PFSK-1 (cell line): ENCODE measurements around the gene SERINC5.

Experiments used
- FOXP2 ChIP-seq: optimal IDR thresholded peaks from 2 replicates; pipeline ENCODE3; 2011; ENCODE audit warnings: borderline replicate concordance, control low read depth, inconsistent platforms; ENCODE audit not compliant: insufficient read depth; ENCODE audit errors: extremely low read length, extremely low read depth
- POLR2AphosphoS5 ChIP-seq: IDR thresholded peaks from 2 replicates; pipeline ENCODE4 v1.6.1; 2012; ENCODE audit warnings: low read depth, mild to moderate bottlenecking, control low read depth, low read length, moderate library complexity
- SIN3A ChIP-seq: IDR thresholded peaks from 2 replicates; pipeline ENCODE4 v1.6.1; 2012; ENCODE audit warnings: mild to moderate bottlenecking, low read length, moderate library complexity, borderline replicate concordance; ENCODE audit not compliant: insufficient read depth
- TAF1 ChIP-seq: IDR thresholded peaks from 2 replicates; pipeline ENCODE4 v1.6.1; 2012; ENCODE audit warnings: low read length, control low read depth, borderline replicate concordance; ENCODE audit not compliant: insufficient read depth
- TF ChIP-seq, protein P1 (sequence below), 2 experiments: IDR thresholded peaks; 2 replicates each; pipeline versions ENCODE4 v1.6.1 to v1.8.0; 2011 to 2012; ENCODE audit warnings: low read depth in 2 of 2, low read length in 2 of 2, control low read depth in 1 of 2, inconsistent platforms in 1 of 2, mild to moderate bottlenecking in 1 of 2, moderate library complexity in 1 of 2; ENCODE audit not compliant: insufficient read depth in 1 of 2

Gene SERINC5

GRCh38 chr5:80189201-80189600 is 66.6 kb downstream of the SERINC5 start:
- TF ChIP-seq POLR2AphosphoS5 = no peak
- TF ChIP-seq SIN3A = no peak
- TF ChIP-seq FOXP2 = no peak
- TF ChIP-seq TAF1 = no peak
- TF ChIP-seq, protein P1, sequence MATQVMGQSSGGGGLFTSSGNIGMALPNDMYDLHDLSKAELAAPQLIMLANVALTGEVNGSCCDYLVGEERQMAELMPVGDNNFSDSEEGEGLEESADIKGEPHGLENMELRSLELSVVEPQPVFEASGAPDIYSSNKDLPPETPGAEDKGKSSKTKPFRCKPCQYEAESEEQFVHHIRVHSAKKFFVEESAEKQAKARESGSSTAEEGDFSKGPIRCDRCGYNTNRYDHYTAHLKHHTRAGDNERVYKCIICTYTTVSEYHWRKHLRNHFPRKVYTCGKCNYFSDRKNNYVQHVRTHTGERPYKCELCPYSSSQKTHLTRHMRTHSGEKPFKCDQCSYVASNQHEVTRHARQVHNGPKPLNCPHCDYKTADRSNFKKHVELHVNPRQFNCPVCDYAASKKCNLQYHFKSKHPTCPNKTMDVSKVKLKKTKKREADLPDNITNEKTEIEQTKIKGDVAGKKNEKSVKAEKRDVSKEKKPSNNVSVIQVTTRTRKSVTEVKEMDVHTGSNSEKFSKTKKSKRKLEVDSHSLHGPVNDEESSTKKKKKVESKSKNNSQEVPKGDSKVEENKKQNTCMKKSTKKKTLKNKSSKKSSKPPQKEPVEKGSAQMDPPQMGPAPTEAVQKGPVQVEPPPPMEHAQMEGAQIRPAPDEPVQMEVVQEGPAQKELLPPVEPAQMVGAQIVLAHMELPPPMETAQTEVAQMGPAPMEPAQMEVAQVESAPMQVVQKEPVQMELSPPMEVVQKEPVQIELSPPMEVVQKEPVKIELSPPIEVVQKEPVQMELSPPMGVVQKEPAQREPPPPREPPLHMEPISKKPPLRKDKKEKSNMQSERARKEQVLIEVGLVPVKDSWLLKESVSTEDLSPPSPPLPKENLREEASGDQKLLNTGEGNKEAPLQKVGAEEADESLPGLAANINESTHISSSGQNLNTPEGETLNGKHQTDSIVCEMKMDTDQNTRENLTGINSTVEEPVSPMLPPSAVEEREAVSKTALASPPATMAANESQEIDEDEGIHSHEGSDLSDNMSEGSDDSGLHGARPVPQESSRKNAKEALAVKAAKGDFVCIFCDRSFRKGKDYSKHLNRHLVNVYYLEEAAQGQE (IDR thresholded peaks at IDR 0.05; ENCODE audit: insufficient read depth in 1 of 2, low read depth in 2 of 2, low read length in 2 of 2) = no peak

DNA sequence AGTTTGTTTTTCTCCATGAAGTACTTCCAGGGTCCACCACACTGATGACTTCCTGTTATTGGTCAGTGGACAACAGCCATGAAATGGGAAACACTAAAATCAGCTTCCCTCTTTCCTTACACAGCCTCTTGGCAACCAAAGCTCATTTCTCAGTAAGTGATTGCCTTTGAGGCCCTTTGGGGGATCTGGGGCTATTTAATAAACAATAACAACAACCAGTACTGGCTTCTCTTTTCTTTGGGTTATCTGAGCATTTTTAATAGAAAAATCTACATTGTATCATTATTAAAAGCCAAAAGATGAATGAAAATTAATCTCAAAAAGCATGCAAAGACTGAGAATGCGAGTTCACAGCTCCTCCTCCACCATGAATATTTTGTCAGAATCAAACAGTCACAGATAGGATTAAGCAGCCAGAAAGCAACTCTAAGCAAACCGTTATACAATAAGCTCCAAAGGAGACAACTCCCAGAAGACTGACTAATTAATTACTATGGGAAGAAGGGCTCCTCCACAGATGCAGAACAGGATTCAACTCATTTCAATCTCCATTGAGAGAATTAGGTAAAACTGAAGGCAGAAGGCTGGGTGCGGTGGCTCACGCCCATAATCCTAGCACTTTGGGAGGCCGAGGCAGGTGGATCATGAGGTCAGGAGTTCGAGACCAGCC is 68.3 kb downstream of the SERINC5 start:
- TF ChIP-seq FOXP2 (no peak), POLR2AphosphoS5 (no peak), SIN3A (no peak), TAF1 (no peak)
- TF ChIP-seq, protein P1 (IDR thresholded peaks at IDR 0.05; ENCODE audit: insufficient read depth in 1 of 2, low read depth in 2 of 2, low read length in 2 of 2) = no peak

DNA sequence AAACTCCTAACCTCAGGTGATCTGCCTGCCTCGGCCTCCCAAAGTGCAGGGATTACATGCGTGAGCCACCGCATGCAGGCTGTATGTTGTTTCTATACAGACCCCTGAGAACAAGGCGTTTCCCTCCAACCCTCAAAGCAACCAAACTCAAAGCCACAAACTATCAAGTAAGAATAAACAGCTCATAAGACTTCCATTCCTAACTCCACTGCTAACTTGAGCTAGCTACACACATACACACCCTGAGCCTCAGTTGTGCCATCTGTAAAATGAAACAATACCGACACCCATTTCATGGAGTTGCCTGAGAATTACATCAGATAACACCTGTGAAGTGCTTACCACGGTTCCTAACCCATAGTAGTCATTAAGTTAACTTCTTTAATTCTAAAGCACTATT is 70.8 kb downstream of the SERINC5 start:
- TF ChIP-seq POLR2AphosphoS5 = no peak
- no peak for TF ChIP-seq SIN3A
- no peak for TF ChIP-seq FOXP2
- no peak for TF ChIP-seq TAF1
- TF ChIP-seq, protein P1 (IDR thresholded peaks at IDR 0.05; ENCODE audit: insufficient read depth in 1 of 2, low read depth in 2 of 2, low read length in 2 of 2) = no peak

DNA sequence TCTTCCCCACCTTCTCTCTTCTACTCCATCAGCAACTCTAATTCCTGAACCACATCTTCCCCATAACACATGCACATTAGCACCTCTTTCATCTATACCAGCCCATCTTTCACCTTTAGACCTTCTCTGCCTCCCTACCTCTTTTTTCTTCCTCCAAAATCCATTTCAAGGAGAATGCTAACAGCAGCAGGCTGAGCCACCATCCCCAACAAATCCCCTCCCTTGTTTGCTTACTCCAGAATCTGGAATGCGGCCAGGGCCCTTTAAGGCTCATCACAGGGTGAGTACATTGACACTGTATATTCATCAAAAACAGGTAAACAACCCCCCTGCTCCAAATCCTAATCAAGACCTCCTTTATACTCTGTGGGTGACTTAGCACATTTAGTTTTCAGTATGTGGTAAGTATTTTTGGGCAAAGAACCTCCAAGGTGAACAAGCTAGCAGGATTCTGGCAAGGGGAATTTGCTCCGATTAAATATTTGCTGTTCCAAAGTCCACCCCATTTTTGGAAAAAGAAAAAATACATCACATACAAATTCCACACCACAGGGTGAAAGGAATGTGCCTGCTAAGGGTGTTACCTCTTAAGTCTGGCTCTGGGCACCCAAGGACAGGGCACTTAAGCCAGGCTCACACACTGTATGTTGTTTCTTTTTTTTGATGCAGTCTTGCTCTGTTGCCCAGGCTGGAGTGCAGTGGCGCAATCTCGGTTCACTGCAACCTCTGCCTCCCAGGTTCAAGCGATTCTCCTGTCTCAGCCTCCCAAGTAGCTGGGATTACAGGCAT is 71.4 kb downstream of the SERINC5 start:
- TF ChIP-seq SIN3A (no peak), TAF1 (no peak), POLR2AphosphoS5 (no peak), FOXP2 (no peak)
- TF ChIP-seq, protein P1 (IDR thresholded peaks at IDR 0.05; ENCODE audit: insufficient read depth in 1 of 2, low read depth in 2 of 2, low read length in 2 of 2) = no peak
